ENCODE measurements around the gene GALNS.

The GALNS gene

DNA sequence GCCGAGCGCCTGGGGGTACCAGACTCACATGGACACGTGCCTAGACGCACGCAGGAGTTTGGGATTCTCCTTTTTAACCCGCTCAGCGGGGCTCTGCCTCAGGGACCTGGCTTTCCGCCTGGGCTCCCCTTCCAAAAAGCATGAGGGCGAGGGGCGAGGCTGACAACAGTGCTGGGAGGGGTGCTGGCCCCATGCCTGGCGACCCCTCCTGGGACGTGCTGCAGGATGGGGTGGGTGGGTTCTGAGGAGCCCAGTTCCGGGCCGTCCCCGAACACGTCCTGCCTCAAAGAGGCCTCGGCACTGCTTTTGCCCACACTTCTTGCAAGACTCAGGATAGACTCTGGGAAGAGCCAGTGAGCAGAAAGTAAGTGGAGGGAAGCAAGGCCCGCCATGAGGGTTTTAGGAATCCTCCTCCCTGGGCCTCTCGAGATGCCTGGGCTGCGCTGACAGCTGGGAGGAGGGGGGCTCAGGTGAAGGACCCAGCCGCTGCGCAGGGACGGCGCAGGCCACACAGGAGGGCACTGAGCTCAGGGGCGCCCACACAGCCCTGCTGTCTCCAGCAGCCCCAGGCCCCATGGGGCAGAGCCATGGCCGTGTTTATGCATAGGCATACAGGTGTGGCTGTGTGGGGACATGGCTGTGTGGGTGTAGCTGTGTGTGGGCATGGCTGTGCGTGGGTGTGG lies 25.1 kb upstream of the GALNS start:
- peaks cover 9% of the 10 kb centered on the region for H3K27me3 ChIP-seq (ENCODE audit: insufficient read depth, poor library complexity, severe bottlenecking)
- ATAC-seq (ENCODE audit: low read depth) (no peak), DNase-seq (ENCODE audit: low spot score) (no peak)
- no peak for TF ChIP-seq CTCF (IDR thresholded peaks at IDR 0.05; ENCODE audit: poor library complexity, severe bottlenecking)
- H3K27ac ChIP-seq (ENCODE audit: poor library complexity, severe bottlenecking), result no peak overlapping the region
- H3K36me3 ChIP-seq (ENCODE audit: low read depth), result no peaks in the 10 kb centered on the region
- H3K4me1 ChIP-seq (ENCODE audit: insufficient read depth, poor library complexity, severe bottlenecking), result peaks cover 2% of the 10 kb centered on the region
- no peak overlapping the region for H3K4me3 ChIP-seq (ENCODE audit: severe bottlenecking)
- no peaks in the 10 kb centered on the region for H3K9me3 ChIP-seq (ENCODE audit: severe bottlenecking)

DNA sequence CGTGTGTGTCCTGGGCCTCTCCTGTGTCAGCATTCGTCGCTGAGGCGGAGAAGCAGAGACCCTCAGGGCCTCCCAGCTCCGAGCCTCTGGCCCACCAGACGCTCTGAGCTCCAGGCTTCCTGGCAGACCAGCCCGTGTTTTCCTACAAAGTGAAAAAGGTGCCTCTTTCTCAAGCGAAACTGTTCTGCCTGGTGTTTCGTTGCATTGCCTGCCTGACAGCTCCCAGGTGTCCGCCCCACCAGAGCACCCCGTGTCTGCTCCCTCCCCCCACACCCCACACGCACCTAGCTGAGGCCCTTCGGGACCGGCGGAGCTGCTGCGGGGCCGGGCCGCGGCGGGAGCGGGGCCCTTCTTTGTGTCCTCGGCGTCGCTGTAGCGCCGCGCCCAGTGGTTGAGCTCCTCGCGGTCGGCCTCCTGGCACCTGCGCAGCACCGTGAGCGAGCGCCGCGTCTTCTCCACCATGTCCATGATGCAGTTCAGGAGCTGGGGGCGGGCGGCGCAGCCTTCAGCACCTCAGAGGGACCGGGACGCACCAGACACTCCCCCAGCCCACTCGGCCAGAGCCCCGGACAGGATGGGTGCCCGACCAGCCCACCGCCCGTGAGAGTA lies 24.4 kb upstream of the GALNS start:
- peaks cover 13% of the 10 kb centered on the region for H3K27me3 ChIP-seq (ENCODE audit: insufficient read depth, poor library complexity, severe bottlenecking)
- DNase-seq (ENCODE audit: low spot score) (no peak), ATAC-seq (ENCODE audit: low read depth) (no peak)
- no peak overlapping the region for H3K4me3 ChIP-seq (ENCODE audit: severe bottlenecking)
- no peaks in the 10 kb centered on the region for H3K36me3 ChIP-seq (ENCODE audit: low read depth)
- H3K27ac ChIP-seq (ENCODE audit: poor library complexity, severe bottlenecking), result no peak overlapping the region
- TF ChIP-seq CTCF (IDR thresholded peaks at IDR 0.05; ENCODE audit: poor library complexity, severe bottlenecking), result no peak
- no peaks in the 10 kb centered on the region for H3K9me3 ChIP-seq (ENCODE audit: severe bottlenecking)
- H3K4me1 ChIP-seq (ENCODE audit: insufficient read depth, poor library complexity, severe bottlenecking), result peaks cover 2% of the 10 kb centered on the region

- no peak for TF ChIP-seq CTCF (IDR thresholded peaks at IDR 0.05; ENCODE audit: poor library complexity, severe bottlenecking)
Observed at GRCh38 chr16:88880226-88881006, 23.7 kb upstream of the GALNS start.

GRCh38 chr16:88879788-88880055 lies 23.0 kb upstream of the GALNS start:
- no peak for TF ChIP-seq CTCF (IDR thresholded peaks at IDR 0.05; ENCODE audit: poor library complexity, severe bottlenecking)
- no peaks in the 10 kb centered on the region for H3K9me3 ChIP-seq (ENCODE audit: severe bottlenecking)
- H3K27ac ChIP-seq (ENCODE audit: poor library complexity, severe bottlenecking), result no peak overlapping the region
- peaks cover 2% of the 10 kb centered on the region for H3K4me1 ChIP-seq (ENCODE audit: insufficient read depth, poor library complexity, severe bottlenecking)
- H3K27me3 ChIP-seq (ENCODE audit: insufficient read depth, poor library complexity, severe bottlenecking), result peaks cover 13% of the 10 kb centered on the region
- DNase-seq (ENCODE audit: low spot score) (no peak), ATAC-seq (ENCODE audit: low read depth) (no peak)
- H3K36me3 ChIP-seq (ENCODE audit: low read depth), result no peaks in the 10 kb centered on the region
- no peak overlapping the region for H3K4me3 ChIP-seq (ENCODE audit: severe bottlenecking)

More at GRCh38 chr16:88880226-88881006, 23.7 kb upstream of the GALNS start:
- H3K4me3 ChIP-seq (ENCODE audit: severe bottlenecking), result no peak overlapping the region
- no peak for ATAC-seq (ENCODE audit: low read depth)
- DNase-seq (ENCODE audit: low spot score), result no peak
- H3K27ac ChIP-seq (ENCODE audit: poor library complexity, severe bottlenecking), result no peak overlapping the region
- no peaks in the 10 kb centered on the region for H3K9me3 ChIP-seq (ENCODE audit: severe bottlenecking)
- peaks cover 13% of the 10 kb centered on the region for H3K27me3 ChIP-seq (ENCODE audit: insufficient read depth, poor library complexity, severe bottlenecking)
- peaks cover 2% of the 10 kb centered on the region for H3K4me1 ChIP-seq (ENCODE audit: insufficient read depth, poor library complexity, severe bottlenecking)
- no peaks in the 10 kb centered on the region for H3K36me3 ChIP-seq (ENCODE audit: low read depth)
